ENCODE results near the gene WTIP. TPM values are rescaled to one million over a fixed set of nuclear protein-coding genes. Genes with fewer than 3 reads are reported as not detected.

Gene WTIP
- polyA plus RNA-seq, 3 donors from 2014 or later, result 0.03 TPM; not detected in 2

- Mint-ChIP-seq H3K9me3 (peaks cover 0 to 2% (median 0%) of the 10 kb centered on the region in 6 donors), H3K4me1 (peaks cover 6% of the 10 kb centered on the region in 2 donors), H3K27me3 (ENCODE audit: low read depth in 3 of 3) (peaks cover 4 to 12% (median 11%) of the 10 kb centered on the region in 3 donors), H3K27ac (no peak overlapping the region), H3K4me3 (no peak overlapping the region), H3K36me3 (peaks cover 0 to 3% (median 0%) of the 10 kb centered on the region in 3 donors)
- no peak for DNase-seq
These were observed 4.3 kb downstream of the WTIP start for GRCh38 chr19:34485831-34486230.

- Mint-ChIP-seq H3K4me3 (no peak overlapping the region), H3K36me3 (peaks cover 0 to 3% (median 0%) of the 10 kb centered on the region in 3 donors), H3K27me3 (ENCODE audit: low read depth in 3 of 3) (peaks cover 4 to 12% (median 10%) of the 10 kb centered on the region in 3 donors), H3K9me3 (peaks cover 0 to 2% (median 0%) of the 10 kb centered on the region in 6 donors), H3K4me1 (peaks cover 6% of the 10 kb centered on the region in 2 donors), H3K27ac (no peak overlapping the region)
- DNase-seq, result no peak
These were observed 6.1 kb downstream of the WTIP start for GRCh38 chr19:34487651-34488051.

GRCh38 chr19:34489175-34489574 lies 7.6 kb downstream of the WTIP start:
- no peak overlapping the region for H3K27ac Mint-ChIP-seq
- no peaks in the 10 kb centered on the region for H3K4me1 Mint-ChIP-seq
- H3K4me3 Mint-ChIP-seq, result no peak overlapping the region
- H3K9me3 Mint-ChIP-seq, result peaks cover 0 to 2% (median 0%) of the 10 kb centered on the region in 6 donors
- DNase-seq, result no peak
- peaks cover 0 to 8% (median 6%) of the 10 kb centered on the region in 3 donors for H3K27me3 Mint-ChIP-seq (ENCODE audit: low read depth in 3 of 3)
- H3K36me3 Mint-ChIP-seq, result no peaks in the 10 kb centered on the region

- peaks cover 0 to 6% (median 4%) of the 10 kb centered on the region in 3 donors for H3K27me3 Mint-ChIP-seq (ENCODE audit: low read depth in 3 of 3)
- no peak for DNase-seq
- H3K27ac Mint-ChIP-seq, result no peak overlapping the region
- H3K4me3 Mint-ChIP-seq, result no peak overlapping the region
- H3K36me3 Mint-ChIP-seq, result no peaks in the 10 kb centered on the region
- H3K9me3 Mint-ChIP-seq, result peaks cover 0 to 2% (median 0%) of the 10 kb centered on the region in 6 donors
- H3K4me1 Mint-ChIP-seq, result no peaks in the 10 kb centered on the region
These were observed 8.7 kb downstream of the WTIP start for GRCh38 chr19:34490141-34490766.

- Mint-ChIP-seq H3K4me1 (no peaks in the 10 kb centered on the region), H3K4me3 (no peak overlapping the region), H3K36me3 (no peaks in the 10 kb centered on the region), H3K27ac (no peak overlapping the region), H3K9me3 (no peaks in the 10 kb centered on the region), H3K27me3 (ENCODE audit: low read depth in 3 of 3) (peaks cover 0 to 6% (median 0%) of the 10 kb centered on the region in 3 donors)
- DNase-seq, result no peak
These were observed 11.6 kb downstream of the WTIP start for GRCh38 chr19:34493038-34493648.

- no peak overlapping the region for H3K27ac Mint-ChIP-seq
- H3K4me3 Mint-ChIP-seq, result no peak overlapping the region
These were observed 12.1 kb downstream of the WTIP start for GRCh38 chr19:34493649-34494044.

GRCh38 chr19:34494601-34495000 lies 13.0 kb downstream of the WTIP start:
- peaks cover 0 to 1% (median 0%) of the 10 kb centered on the region in 3 donors for H3K27me3 Mint-ChIP-seq (ENCODE audit: low read depth in 3 of 3)
- no peak overlapping the region for H3K4me3 Mint-ChIP-seq
- no peaks in the 10 kb centered on the region for H3K9me3 Mint-ChIP-seq
- no peaks in the 10 kb centered on the region for H3K36me3 Mint-ChIP-seq
- no peak for DNase-seq
- H3K4me1 Mint-ChIP-seq, result no peaks in the 10 kb centered on the region
- H3K27ac Mint-ChIP-seq, result no peak overlapping the region

More at GRCh38 chr19:34493649-34494044, 12.1 kb downstream of the WTIP start:
- DNase-seq, result no peak
- Mint-ChIP-seq H3K9me3 (no peaks in the 10 kb centered on the region), H3K4me1 (no peaks in the 10 kb centered on the region), H3K27me3 (ENCODE audit: low read depth in 3 of 3) (peaks cover 0 to 6% (median 0%) of the 10 kb centered on the region in 3 donors), H3K36me3 (no peaks in the 10 kb centered on the region)

- no peak for DNase-seq
- peaks cover 0 to 1% (median 0%) of the 10 kb centered on the region in 3 donors for H3K27me3 Mint-ChIP-seq (ENCODE audit: low read depth in 3 of 3)
- H3K4me3 Mint-ChIP-seq, result no peak overlapping the region
- no peaks in the 10 kb centered on the region for H3K4me1 Mint-ChIP-seq
- no peaks in the 10 kb centered on the region for H3K9me3 Mint-ChIP-seq
- H3K36me3 Mint-ChIP-seq, result no peaks in the 10 kb centered on the region
- no peak overlapping the region for H3K27ac Mint-ChIP-seq
These were observed 13.9 kb downstream of the WTIP start for GRCh38 chr19:34495416-34495815.

- no peak for DNase-seq
- no peaks in the 10 kb centered on the region for H3K36me3 Mint-ChIP-seq
- peaks cover 0 to 2% (median 0%) of the 10 kb centered on the region in 3 donors for H3K27me3 Mint-ChIP-seq (ENCODE audit: low read depth in 3 of 3)
- no peak overlapping the region for H3K27ac Mint-ChIP-seq
- H3K9me3 Mint-ChIP-seq, result no peaks in the 10 kb centered on the region
- H3K4me3 Mint-ChIP-seq, result no peak overlapping the region
- H3K4me1 Mint-ChIP-seq, result no peaks in the 10 kb centered on the region
These were observed 15.7 kb downstream of the WTIP start for GRCh38 chr19:34497112-34497805.

GRCh38 chr19:34499155-34499834 lies 17.7 kb downstream of the WTIP start:
- DNase-seq, result no peak
- no peaks in the 10 kb centered on the region for H3K4me1 Mint-ChIP-seq
- H3K4me3 Mint-ChIP-seq, result no peak overlapping the region
- H3K36me3 Mint-ChIP-seq, result no peaks in the 10 kb centered on the region
- no peak overlapping the region for H3K27ac Mint-ChIP-seq
- H3K27me3 Mint-ChIP-seq (ENCODE audit: low read depth in 3 of 3), result peaks cover 0 to 2% (median 2%) of the 10 kb centered on the region in 3 donors
- no peaks in the 10 kb centered on the region for H3K9me3 Mint-ChIP-seq

- H3K36me3 Mint-ChIP-seq, result no peaks in the 10 kb centered on the region
- H3K9me3 Mint-ChIP-seq, result no peaks in the 10 kb centered on the region
- DNase-seq, result no peak
- peaks cover 0 to 2% (median 2%) of the 10 kb centered on the region in 3 donors for H3K27me3 Mint-ChIP-seq (ENCODE audit: low read depth in 3 of 3)
- no peaks in the 10 kb centered on the region for H3K4me1 Mint-ChIP-seq
- H3K4me3 Mint-ChIP-seq, result no peak overlapping the region
- no peak overlapping the region for H3K27ac Mint-ChIP-seq
These were observed 19.1 kb downstream of the WTIP start for GRCh38 chr19:34500656-34501120.

- Mint-ChIP-seq H3K27ac (no peak overlapping the region), H3K27me3 (ENCODE audit: low read depth in 3 of 3) (peaks cover 0 to 2% (median 2%) of the 10 kb centered on the region in 3 donors), H3K36me3 (no peaks in the 10 kb centered on the region), H3K9me3 (no peaks in the 10 kb centered on the region), H3K4me3 (no peak overlapping the region), H3K4me1 (no peaks in the 10 kb centered on the region)
- peak; percentile 72 to 78 (median 76) for DNase-seq
These were observed 20.1 kb downstream of the WTIP start for GRCh38 chr19:34501339-34502320.
